ENCODE measurements around the gene NGDN.
"Not testable (repeated sequence)": the region's sequence is repeated elsewhere in the genome, so short reads cannot be mapped to it uniquely, and the experiment has no call there.

NGDN gene

DNA sequence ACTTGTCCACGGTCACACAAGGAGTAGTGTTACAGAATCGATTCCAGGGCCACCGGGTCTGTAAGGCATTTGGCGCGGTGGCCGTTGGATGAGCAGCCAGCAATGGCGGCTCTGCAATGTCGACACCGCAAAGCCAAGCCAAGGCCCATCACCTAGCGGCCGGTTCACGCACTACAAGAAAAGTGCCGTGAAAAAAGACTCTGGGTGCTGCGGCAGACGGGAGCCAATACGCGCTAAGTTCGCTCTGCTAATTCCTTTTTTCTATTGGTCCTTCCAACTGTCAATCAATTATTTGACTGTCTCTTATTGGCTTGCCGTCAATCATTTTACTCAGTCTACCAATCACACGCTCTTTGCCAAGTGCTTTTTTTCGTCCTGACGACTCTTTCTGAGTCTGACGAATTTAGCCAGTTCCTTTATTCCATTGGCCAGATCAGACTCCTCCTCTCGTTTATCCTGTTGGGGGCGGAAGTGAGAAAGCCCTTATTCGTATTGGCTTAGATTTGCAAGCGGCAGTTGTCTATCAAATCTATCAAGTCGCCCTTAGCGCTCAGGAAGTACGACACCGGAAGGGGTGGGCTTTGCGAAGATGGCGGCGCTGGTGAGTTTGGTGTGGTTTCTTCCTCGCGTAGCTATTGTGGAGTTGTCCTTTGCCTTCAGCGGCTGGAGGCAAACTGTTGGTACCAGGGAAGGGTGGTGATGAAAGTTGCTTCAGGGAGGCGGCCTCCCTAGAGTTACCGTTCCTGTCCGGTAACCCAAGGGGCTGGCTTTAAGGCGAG lies at the start of gene NGDN:
Gene NGDN, plus strand, starts transcription at position 577 of the 779 bp plus-strand sequence. Its CDS starts 13 bp downstream, at position 590.
- peak; percentile 99 for DNase-seq

- DNase-seq, result no peak
Observed at GRCh38 chr14:23421594-23421993, 47.9 kb upstream of the NGDN start.

DNA sequence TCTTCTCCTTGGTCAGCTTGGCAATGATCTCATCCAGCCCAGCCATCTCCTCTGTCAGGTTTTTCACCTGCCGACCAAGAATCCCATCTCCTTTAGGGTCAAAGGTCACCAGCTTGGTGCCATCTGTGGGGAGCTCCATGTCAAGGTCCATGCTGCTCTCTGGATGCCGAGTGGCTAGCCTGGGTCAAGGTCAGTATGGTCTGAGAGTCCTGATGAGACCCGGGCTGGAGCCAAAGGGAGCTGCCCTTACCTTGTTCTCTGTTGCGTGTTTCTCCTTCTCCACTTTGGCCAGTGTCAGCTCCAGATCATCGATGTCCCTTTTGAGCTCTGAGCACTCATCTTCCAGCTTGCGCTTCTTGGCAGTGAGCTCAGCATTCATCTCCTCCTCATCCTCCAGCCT lies 45.8 kb upstream of the NGDN start:
- no peak for DNase-seq

DNA sequence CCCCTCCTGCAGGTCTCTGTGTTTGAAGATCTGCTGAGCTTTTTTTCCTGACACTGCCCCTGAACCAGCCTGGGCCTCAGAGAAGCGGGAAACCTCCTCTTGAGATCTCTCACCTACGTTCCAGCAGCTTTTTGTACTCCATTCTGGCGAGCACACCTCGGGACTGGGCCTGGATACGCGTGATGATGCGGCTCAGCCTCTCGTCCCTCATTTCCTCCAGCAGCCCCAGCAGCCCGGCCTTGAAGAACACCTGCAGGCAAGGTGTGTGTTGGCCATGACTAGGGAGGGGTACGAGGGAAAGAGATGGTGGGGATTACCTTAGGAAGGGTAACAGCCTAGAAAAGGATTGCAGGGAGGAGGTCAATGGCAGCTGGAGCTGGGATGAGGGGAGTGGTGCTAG lies 44.3 kb upstream of the NGDN start:
- DNase-seq, result no peak

GRCh38 chr14:23425798-23426197 lies 43.7 kb upstream of the NGDN start:
- not testable (repeated sequence) for DNase-seq

GRCh38 chr14:23428686-23429495 lies 40.6 kb upstream of the NGDN start:
- no peak for DNase-seq

DNA sequence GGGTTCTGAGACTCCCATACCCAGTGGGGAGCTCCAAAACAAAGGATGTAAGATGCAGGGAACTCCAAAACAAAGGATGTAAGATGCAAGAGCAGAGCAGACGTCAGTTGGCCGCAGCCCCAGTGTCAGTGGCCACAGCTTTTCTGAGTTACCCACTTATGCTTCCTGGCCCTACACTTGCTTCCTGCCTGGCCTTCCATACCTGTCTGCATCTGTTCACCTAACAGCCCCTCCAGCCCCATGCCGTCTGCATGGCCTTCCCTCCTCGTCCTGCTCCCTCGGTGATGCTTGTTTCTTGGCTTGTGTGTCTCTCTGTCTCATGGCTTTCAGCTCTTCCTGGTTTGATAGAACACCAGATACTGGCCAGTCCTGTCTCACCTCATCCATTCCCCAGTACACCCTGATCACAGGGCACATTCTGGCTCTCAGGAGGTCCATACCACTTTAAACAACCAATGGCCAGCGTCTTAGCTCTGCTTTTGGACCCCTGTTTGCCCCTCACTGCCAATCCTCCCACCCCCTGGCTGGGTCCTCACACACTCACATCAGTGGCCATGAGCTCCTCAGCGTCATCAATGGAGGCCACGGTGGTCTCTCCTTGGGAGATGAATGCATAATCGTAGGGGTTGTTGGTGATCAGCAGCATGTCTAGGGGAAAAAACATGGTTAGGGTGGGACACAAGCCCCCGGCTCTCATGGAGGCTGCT lies 39.3 kb upstream of the NGDN start:
- DNase-seq, result no peak

- no peak for DNase-seq
Observed at GRCh38 chr14:23430723-23431085, 38.8 kb upstream of the NGDN start.

GRCh38 chr14:23431486-23431885 lies 38.0 kb upstream of the NGDN start:
- no peak for DNase-seq

DNA sequence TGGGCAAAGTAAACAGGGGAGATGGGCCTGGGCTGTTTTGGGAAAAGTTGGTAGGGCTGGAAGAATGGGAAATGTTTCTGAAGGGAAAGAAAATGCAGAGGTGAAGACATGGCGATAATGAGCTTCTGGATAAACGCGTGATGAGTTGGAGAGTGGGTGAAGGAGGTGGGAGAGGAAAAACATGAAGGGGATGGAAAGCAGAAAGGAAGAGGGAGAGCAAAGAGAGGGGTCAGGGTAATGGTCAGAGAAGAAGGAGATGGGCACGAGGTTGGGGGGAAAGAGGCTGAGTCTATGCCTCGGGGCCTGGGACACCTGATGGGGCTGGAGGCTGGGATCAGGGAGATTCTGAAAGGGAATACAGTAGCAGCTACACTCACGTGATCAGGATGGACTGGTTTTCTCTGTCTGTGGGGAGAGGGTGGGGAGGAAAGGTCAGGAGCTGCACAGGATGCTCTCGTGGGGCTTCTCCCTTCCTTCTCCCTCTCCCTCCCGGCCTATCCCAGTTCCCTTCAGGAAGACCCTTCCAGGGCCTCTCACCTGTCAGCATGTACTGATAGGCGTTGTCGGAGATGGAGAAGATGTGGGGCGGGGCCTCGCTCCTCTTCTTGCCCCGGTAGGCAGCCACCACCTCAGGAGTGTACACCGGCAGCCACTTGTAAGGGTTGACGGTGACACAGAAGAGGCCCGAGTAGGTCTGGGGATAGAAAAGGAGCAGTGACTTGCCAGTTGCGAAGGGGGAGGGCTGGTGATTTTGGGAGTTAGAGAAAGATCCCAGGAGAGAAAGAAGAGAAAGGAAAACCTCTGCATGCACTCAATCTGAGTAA lies 37.2 kb upstream of the NGDN start:
- no peak for DNase-seq

GRCh38 chr14:23432946-23433345 lies 36.6 kb upstream of the NGDN start:
- no peak for DNase-seq

- DNase-seq, result no peak
Observed at GRCh38 chr14:23433457-23433856, 36.0 kb upstream of the NGDN start.

DNA sequence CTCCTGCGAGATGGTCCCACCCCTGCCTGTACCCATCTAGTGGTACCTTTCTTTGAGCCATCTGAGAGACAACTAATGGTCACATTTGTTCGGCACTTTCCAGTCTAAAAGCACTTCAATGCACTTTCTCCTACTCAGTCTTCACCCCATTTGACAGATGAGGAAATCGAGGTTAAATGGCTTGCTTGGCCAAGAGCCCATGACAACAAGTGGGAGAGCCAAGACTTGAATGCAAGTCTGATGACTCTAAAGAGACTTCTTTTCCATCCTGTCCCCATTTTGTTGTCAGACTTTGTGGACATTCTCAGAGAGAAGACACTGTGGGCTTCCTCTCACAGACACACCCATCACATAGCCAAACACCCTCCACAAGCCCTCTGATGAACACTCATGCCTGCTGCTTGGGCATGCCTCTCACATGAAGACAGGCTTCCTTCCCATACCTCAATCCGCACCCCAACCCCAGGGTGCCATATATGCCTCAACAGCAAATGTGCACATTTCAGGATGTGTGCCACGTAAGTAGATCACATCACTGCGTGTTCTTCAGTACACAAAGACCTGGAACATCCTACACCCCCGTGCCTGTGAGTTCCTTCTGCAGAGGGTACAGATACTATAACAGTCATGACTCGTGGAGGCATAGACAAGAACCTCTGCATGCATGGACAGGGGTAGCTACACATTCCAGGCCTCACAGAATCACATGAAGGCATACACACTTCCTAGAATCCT lies 34.8 kb upstream of the NGDN start:
- DNase-seq, result no peak

DNA sequence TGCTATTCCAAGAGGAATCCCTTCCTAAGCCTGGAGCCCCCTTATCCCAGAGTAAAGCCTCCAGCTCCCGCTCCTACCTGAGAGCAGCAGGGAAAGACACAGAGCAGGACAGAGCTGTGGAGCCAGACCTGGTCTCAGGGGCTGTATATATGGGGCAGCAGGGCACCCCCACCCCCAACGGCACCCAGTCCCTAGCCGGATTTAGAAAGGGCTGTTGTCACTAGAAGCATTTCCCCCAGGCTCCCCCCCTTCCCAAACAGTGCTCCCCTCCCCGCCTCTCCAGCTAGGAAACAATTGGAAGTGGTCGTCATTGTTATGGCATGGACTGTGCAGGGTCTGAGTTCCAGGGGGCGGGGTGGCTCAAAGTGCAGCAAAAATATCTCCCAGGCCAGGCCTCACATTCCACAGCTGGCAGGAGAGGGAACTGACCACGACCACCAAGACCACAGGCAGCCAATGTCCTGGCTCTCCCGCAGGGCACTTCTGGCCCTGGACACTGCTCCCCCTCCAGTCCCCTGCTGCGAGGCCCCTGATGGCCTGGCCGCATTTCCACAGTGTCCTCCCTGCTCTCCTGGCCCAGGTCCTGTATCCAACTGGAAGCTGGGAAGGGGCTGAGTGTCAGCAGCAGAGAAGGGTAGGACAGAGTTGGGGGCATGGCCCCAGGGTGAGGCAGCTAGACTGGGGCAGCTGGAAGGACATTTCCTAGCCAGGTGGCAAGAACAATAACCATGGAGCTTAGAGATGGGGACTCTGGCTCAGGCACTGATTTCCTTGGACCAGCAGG lies 33.8 kb upstream of the NGDN start, which contains the start of gene MYH7:
Gene MYH7, minus strand, starts transcription at position 118 of the 784 bp plus-strand sequence. CDS start 1,928 bp downstream, outside the sequence.
- DNase-seq, result no peak

- no peak for DNase-seq
Observed at GRCh38 chr14:23436327-23437132, 33.0 kb upstream of the NGDN start.

DNA sequence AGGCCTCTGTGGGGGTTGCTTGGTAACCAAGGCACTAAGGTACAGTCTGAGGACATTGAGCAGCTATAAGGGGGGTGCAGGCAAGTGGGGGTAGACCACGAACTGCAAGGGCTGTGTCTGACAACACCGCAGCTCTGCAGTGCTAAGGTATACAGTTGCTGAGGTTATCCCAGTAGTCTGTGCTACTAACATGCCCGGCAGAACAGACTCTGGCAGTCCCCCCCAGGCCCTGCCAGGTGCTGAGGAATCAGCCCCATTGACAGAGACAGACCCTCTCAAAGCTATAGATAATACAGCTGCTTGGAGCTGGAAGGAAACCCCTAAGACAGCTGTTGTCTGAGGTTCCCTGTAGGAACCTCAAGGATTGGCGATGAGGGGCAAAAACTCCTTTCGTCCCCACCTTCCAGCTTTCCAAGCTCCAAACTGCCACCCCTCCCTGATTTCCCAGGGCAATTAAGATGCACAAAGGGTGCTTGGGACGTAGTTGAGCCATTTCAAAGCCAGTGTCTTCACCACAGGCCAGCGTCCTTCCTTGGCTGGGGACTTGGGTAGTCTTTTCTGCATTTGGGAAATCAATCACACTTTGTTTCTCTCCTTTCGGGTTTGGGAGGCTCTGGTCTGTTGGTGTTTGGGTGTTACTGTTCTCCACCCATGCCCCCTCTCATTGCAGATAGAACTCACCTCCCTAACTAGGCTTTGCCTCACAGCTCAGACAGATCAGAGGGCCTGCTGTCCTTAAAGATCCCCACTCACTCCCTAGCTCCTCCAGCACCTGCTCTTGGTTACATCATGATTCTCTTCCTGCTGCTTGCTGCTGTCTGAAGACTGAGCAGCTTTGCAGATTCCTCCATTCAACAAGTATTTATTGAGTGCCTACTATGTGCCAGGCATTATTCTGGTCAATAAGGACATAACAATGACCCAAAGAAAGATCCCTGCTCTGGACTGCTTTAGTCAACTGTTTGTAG lies 32.1 kb upstream of the NGDN start:
- DNase-seq, result no peak

- DNase-seq, result no peak
Observed at GRCh38 chr14:23438101-23438971, 31.2 kb upstream of the NGDN start.
